GM12801 (cell line): ENCODE results near the gene MAP3K13.

Source experiments
- CTCF ChIP-seq: IDR thresholded peaks from one replicate; pipeline ENCODE4 v1.5.1; 2011; ENCODE audit warnings: control low read depth; ENCODE audit not compliant: insufficient read length; ENCODE audit errors: extremely low read depth

The MAP3K13 gene

GRCh38 chr3:185332026-185332735 is 30.8 kb upstream of the MAP3K13 start:
- no peak for TF ChIP-seq CTCF

- no peak for TF ChIP-seq CTCF
Measured at GRCh38 chr3:185335799-185336198, 27.1 kb upstream of the MAP3K13 start.

GRCh38 chr3:185337231-185337816 is 25.6 kb upstream of the MAP3K13 start:
- no peak for TF ChIP-seq CTCF

- TF ChIP-seq CTCF: no peak
Measured at GRCh38 chr3:185339945-185340344, 23.0 kb upstream of the MAP3K13 start.

GRCh38 chr3:185340751-185341150 is 22.2 kb upstream of the MAP3K13 start:
- TF ChIP-seq CTCF: no peak

- no peak for TF ChIP-seq CTCF
Measured at GRCh38 chr3:185341616-185342458, 21.1 kb upstream of the MAP3K13 start.

GRCh38 chr3:185342459-185343174 is 20.3 kb upstream of the MAP3K13 start:
- TF ChIP-seq CTCF: no peak
